BLaER1 (cell line): Measurements from ENCODE around the gene COL28A1.
"Not testable (repeated sequence)": the region's sequence is repeated elsewhere in the genome, so short reads cannot be mapped to it uniquely, and the experiment has no call there.

Experiments
- H3K27ac ChIP-seq: shearing (Covaris generic); formaldehyde crosslinking; 2 replicates; pipeline ENCODE4 v1.8.1; 2022
- H3K27me3 ChIP-seq: shearing (Covaris generic); formaldehyde crosslinking; 2 replicates; pipeline ENCODE4 v1.8.1; 2022
- H3K36me3 ChIP-seq: shearing (Covaris generic); formaldehyde crosslinking; 2 replicates; pipeline ENCODE4 v1.8.1; 2022
- H3K4me1 ChIP-seq: shearing (Covaris generic); formaldehyde crosslinking; 2 replicates; pipeline ENCODE4 v1.8.1; 2022
- H3K4me2 ChIP-seq: shearing (Covaris generic); formaldehyde crosslinking; 2 replicates; pipeline ENCODE4 v1.8.1; 2022
- H3K4me3 ChIP-seq: shearing (Covaris generic); formaldehyde crosslinking; 2 replicates; pipeline ENCODE4 v1.8.1; 2022
- H3K9ac ChIP-seq: shearing (Covaris generic); formaldehyde crosslinking; 2 replicates; pipeline ENCODE4 v1.8.1; 2022
- H3K9me3 ChIP-seq: shearing (Covaris generic); formaldehyde crosslinking; 2 replicates; pipeline ENCODE4 v1.8.1; 2022
- H4K20me1 ChIP-seq: shearing (Covaris generic); formaldehyde crosslinking; 2 replicates; pipeline ENCODE4 v1.8.1; 2022
- Cebpa-rat ChIP-seq: shearing (Covaris generic); IDR thresholded peaks from 2 replicates; pipeline ENCODE4 v1.8.1; 2022

Gene COL28A1

GRCh38 chr7:7414791-7415603 is 120.7 kb downstream of the COL28A1 start:
- TF ChIP-seq Cebpa-rat: no peak
- Histone ChIP-seq H3K27ac (no peak overlapping the region), H4K20me1 (no peaks in the 10 kb centered on the region)

GRCh38 chr7:7408001-7408770 is 127.5 kb downstream of the COL28A1 start:
- no peak overlapping the region for H3K4me2 ChIP-seq
- H3K9ac ChIP-seq: no peak overlapping the region
- TF ChIP-seq Cebpa-rat: no peak
- no peak overlapping the region for H3K27ac ChIP-seq
- no peaks in the 10 kb centered on the region for H4K20me1 ChIP-seq
- H3K9me3 ChIP-seq: peaks cover 7% of the 10 kb centered on the region
- no peaks in the 10 kb centered on the region for H3K27me3 ChIP-seq
- H3K4me3 ChIP-seq: no peak overlapping the region
- H3K36me3 ChIP-seq: no peaks in the 10 kb centered on the region
- no peaks in the 10 kb centered on the region for H3K4me1 ChIP-seq

More at GRCh38 chr7:7414791-7415603, 120.7 kb downstream of the COL28A1 start:
- Histone ChIP-seq H3K27me3 (no peaks in the 10 kb centered on the region), H3K4me3 (no peak overlapping the region), H3K9ac (no peak overlapping the region), H3K36me3 (no peaks in the 10 kb centered on the region), H3K4me2 (no peak overlapping the region), H3K9me3 (no peaks in the 10 kb centered on the region), H3K4me1 (no peaks in the 10 kb centered on the region)

GRCh38 chr7:7405461-7405860 is 130.2 kb downstream of the COL28A1 start:
- H4K20me1 ChIP-seq: no peaks in the 10 kb centered on the region
- no peak overlapping the region for H3K9ac ChIP-seq
- H3K9me3 ChIP-seq: peaks cover 7% of the 10 kb centered on the region
- no peaks in the 10 kb centered on the region for H3K36me3 ChIP-seq
- H3K27me3 ChIP-seq: no peaks in the 10 kb centered on the region
- H3K4me3 ChIP-seq: no peak overlapping the region
- H3K4me2 ChIP-seq: no peak overlapping the region
- TF ChIP-seq Cebpa-rat: no peak
- no peaks in the 10 kb centered on the region for H3K4me1 ChIP-seq
- H3K27ac ChIP-seq: no peak overlapping the region

- TF ChIP-seq Cebpa-rat: no peak
- H3K4me2 ChIP-seq: no peak overlapping the region
- no peaks in the 10 kb centered on the region for H3K9me3 ChIP-seq
- no peaks in the 10 kb centered on the region for H4K20me1 ChIP-seq
- no peaks in the 10 kb centered on the region for H3K27me3 ChIP-seq
- H3K36me3 ChIP-seq: no peaks in the 10 kb centered on the region
- H3K27ac ChIP-seq: no peak overlapping the region
- H3K9ac ChIP-seq: no peak overlapping the region
- H3K4me3 ChIP-seq: no peak overlapping the region
- H3K4me1 ChIP-seq: no peaks in the 10 kb centered on the region
Observed at GRCh38 chr7:7399707-7400106, 136.0 kb downstream of the COL28A1 start.

- Histone ChIP-seq H3K36me3 (no peaks in the 10 kb centered on the region), H3K27ac (no peak overlapping the region), H3K9me3 (peaks cover 9% of the 10 kb centered on the region; the same call in 1 of the 2 replicates), H3K4me2 (no peak overlapping the region), H3K4me1 (no peaks in the 10 kb centered on the region), H3K4me3 (no peak overlapping the region), H3K9ac (no peak overlapping the region), H3K27me3 (no peaks in the 10 kb centered on the region), H4K20me1 (no peaks in the 10 kb centered on the region)
- TF ChIP-seq Cebpa-rat: no peak
Observed at GRCh38 chr7:7395785-7396184, 139.9 kb downstream of the COL28A1 start.

- not testable (repeated sequence) for H3K4me1 ChIP-seq, H3K4me3 ChIP-seq
Observed at GRCh38 chr7:7388164-7388563, 147.5 kb downstream of the COL28A1 start.

GRCh38 chr7:7385421-7385820 is 150.3 kb downstream of the COL28A1 start:
- Histone ChIP-seq H3K9me3 (no peaks in the 10 kb centered on the region), H3K4me1 (no peaks in the 10 kb centered on the region), H3K27me3 (no peaks in the 10 kb centered on the region), H3K9ac (no peak overlapping the region), H3K4me2 (no peak overlapping the region), H3K4me3 (no peak overlapping the region), H4K20me1 (no peaks in the 10 kb centered on the region), H3K27ac (no peak overlapping the region), H3K36me3 (no peaks in the 10 kb centered on the region)
- TF ChIP-seq Cebpa-rat: no peak

More at GRCh38 chr7:7388164-7388563, 147.5 kb downstream of the COL28A1 start:
- not testable (repeated sequence) for H3K36me3 ChIP-seq, H3K27ac ChIP-seq, H3K9ac ChIP-seq, H3K4me2 ChIP-seq, H4K20me1 ChIP-seq, H3K9me3 ChIP-seq, H3K27me3 ChIP-seq

GRCh38 chr7:7384228-7384627 is 151.4 kb downstream of the COL28A1 start:
- no peaks in the 10 kb centered on the region for H3K4me1 ChIP-seq
- H3K9me3 ChIP-seq: no peaks in the 10 kb centered on the region
- no peak overlapping the region for H3K9ac ChIP-seq
- TF ChIP-seq Cebpa-rat: no peak
- H3K4me3 ChIP-seq: no peak overlapping the region
- no peak overlapping the region for H3K4me2 ChIP-seq
- no peaks in the 10 kb centered on the region for H4K20me1 ChIP-seq
- no peak overlapping the region for H3K27ac ChIP-seq
- no peaks in the 10 kb centered on the region for H3K36me3 ChIP-seq
- no peaks in the 10 kb centered on the region for H3K27me3 ChIP-seq

GRCh38 chr7:7375538-7375937 is 160.1 kb downstream of the COL28A1 start:
- TF ChIP-seq Cebpa-rat: no peak
- Histone ChIP-seq H3K36me3 (no peaks in the 10 kb centered on the region), H3K9ac (no peak overlapping the region), H3K27ac (no peak overlapping the region), H3K4me1 (peaks cover 13% of the 10 kb centered on the region), H3K4me2 (no peak overlapping the region), H3K4me3 (no peak overlapping the region), H3K9me3 (no peaks in the 10 kb centered on the region), H4K20me1 (no peaks in the 10 kb centered on the region), H3K27me3 (no peaks in the 10 kb centered on the region)

GRCh38 chr7:7370076-7370475 is 165.6 kb downstream of the COL28A1 start:
- Histone ChIP-seq H3K27me3 (no peaks in the 10 kb centered on the region), H3K9me3 (no peaks in the 10 kb centered on the region), H3K27ac (no peak overlapping the region), H3K9ac (no peak overlapping the region), H3K4me3 (no peak overlapping the region), H3K4me1 (peaks cover 12% of the 10 kb centered on the region), H3K4me2 (no peak overlapping the region), H3K36me3 (no peaks in the 10 kb centered on the region), H4K20me1 (no peaks in the 10 kb centered on the region)
- no peak for TF ChIP-seq Cebpa-rat
